HG02970 (cell line): ENCODE results near the gene ARMH4.

ENCODE experiments used
- ATAC-seq: cut with Tn5 transposase; IDR thresholded peaks from one replicate; pipeline ENCODE4 v1.9.1; 2021; ENCODE audit warnings: mild to moderate bottlenecking, moderate library complexity, moderate number of reproducible peaks; ENCODE audit not compliant: unreplicated experiment, low FRiP score

Gene ARMH4

DNA sequence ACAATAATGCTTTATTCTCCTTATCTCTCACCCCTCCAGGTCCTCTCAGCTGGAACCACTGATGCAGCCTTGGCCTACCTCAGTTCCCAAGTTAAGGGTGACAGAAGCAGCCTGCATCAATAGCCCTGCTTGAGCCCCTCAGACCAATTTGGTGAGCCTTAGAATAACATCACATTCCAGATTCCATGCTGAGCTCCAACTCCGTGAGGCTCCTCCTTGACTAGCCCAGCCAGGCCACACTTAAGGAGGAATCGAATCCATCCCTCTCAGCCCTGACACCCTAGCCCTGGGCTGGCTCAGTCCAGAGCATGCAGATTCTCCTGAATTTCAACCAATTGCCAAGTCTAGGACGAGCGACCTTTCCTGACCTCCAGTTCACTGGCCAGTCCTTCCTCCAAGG lies 91.1 kb downstream of the ARMH4 start:
- no peak for ATAC-seq

DNA sequence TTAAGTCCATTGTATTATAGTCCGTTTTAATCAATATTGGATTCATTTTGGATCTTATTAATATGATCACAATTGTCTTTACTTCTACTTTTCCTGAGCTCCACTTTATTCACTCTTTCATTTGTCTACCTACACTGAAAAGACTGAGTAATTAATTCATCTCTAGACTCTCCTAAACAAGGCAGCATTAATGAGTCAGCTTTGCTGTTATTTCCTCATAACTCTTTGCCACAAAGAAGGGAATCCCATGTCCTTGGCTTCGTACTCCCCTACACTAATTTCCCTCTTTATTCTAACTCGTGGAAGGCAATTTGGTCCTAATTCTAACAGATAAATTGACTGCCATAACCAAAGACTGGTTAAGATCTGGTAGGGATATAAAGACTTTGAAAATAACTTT lies 91.9 kb downstream of the ARMH4 start:
- ATAC-seq: no peak

DNA sequence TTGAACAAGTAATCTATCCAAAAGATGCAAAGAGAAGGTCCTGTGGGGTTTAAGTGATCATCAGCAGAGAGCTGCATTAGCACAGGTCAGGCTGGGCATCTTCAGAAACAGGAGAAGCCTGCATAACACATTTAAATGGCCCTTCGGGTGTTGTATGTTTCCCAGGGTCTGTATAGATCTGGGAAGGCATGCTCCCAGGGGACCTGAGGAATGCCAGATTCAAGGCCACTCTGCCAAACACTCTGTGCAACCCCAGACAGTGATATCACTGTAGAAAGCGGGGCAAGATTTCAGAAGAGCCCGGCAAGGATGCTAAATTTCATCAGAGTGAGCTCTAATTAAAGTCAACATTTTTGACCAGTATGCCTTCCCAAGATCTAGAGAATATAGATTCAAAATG lies 92.9 kb downstream of the ARMH4 start:
- no peak for ATAC-seq

DNA sequence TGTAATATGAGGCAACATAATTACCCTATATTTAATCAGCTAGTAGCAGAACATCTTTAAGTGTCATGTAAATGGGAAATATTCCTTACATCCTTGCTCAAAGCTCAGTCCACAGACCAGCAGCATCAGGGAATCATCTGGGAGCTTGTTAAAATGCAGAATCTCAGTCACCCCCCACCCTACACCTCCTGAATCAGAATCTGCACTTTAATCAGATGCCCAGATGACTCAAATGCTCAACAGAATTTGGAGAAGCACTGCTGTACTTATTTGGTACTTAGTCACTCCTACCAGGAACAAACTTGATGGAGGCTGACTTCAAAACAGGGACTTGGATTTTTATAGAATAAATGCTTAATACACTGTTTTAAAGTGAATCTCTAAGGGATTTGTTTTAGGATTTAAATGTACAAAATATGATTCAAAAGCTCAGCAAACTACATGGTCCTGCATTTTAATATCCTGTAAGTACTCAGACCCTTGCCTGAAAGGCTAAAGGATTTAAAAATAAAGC lies 96.5 kb downstream of the ARMH4 start:
- no peak for ATAC-seq

DNA sequence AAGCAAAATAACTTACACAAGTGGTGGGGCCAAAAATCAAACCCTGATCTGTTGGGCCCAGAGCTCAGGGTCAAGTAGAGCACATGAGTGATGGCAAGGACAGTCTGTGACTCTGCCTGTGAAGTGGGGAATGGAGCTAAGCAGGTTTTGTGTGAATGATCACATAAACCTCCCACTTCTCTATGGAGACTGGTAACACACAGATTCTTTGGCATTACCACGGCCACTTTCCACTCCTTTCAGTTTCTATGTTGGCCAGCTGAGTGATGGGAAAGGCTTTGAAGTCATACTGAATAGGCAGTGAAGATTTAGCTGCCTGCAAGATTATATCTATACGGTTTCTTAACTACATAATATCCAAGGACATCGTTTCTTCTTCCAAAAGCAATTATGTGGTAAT lies 97.9 kb downstream of the ARMH4 start:
- ATAC-seq: no peak

DNA sequence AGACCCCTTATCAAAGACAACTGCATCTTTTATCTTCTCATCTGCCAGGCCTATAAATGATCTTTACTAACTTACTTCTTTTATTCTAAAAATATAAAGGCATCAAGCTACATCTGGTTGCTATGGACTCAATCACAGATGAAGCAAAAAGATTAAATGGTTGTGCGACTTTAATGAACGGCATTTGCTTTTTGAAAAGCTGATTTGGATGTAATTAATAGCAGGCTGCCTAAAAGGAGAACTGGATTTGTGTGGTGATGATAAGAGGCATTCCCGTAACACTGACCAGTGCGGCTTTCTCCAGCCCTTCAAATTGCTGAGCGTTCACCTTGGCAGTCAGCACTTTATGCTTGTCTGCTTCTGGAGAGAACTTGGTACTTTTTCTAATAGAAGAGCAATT lies 103.8 kb downstream of the ARMH4 start:
- no peak for ATAC-seq

DNA sequence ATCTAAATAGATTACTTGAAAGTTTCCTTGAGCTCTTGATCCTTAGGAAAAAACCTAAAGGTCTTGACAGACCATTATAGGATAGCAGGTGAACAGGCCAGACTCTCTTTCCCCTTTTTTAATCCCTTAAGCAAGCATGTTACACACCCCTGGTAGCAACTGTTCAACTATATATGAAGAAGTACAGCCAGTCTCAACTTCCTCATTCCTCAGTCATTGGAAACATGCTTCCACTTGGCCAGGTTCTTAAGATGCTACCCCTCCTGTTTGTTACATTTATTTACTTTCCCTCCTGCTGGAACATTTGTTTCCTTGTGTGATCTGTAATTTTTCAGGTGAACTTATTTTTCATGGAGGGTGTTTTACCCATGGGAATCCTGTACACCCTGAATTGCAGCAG lies 124.1 kb downstream of the ARMH4 start:
- ATAC-seq: no peak

DNA sequence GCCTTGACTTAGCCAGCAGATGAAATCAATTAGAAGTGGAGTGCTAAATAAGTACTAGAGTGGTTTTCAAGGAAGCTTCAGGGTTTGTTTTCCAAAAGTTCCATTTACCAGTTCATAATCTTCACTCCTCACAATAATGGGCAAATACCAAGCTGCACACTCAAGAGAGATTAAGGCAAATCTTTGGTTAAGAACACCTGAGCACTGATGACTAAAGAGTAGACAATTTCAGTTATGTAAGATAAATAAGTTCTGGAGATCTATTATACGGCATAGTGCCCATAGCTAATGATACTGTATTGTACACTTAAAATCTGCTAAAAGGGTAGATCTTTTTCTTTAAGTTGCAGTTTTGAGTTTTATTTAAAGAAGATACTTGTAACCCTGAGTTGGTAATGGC lies 125.0 kb downstream of the ARMH4 start:
- no peak for ATAC-seq

DNA sequence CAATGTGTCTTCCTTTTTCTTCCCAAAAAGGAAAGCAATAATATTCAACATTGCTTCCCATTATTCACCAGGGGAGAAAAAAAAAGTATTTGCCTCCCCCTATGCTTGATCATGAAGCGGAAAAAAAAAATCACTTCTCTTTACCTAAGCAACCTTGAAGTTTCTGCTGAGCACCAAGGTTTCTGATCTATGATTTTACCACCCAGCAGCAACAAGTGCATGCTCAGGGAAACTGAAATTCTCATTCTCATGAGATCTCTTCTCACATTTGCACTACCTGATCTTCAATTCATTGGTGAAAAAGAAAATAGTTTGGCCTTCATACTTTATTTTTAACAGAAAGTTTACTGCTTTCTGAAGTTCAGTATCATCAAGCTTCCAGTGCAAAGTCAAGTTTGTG lies 125.8 kb downstream of the ARMH4 start:
- no peak for ATAC-seq

DNA sequence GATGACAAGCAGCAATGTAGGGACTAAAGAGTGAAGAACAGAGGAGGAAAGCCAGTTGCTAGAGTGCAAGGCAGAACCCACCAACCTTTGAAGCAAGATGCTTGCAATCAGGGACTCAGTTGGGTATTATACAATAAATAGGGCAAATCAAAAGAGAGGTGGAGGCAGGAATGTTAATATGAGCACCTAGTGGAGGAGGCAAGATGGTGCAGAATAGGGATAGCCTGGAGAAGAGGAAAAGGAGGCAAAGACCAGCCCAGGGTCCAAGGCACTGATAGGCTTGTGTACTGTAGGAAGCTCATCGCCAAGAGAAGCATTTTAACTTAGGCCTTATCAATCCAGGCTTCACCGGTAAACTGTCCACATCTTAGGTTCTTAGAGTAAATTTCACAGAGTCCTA lies 137.2 kb downstream of the ARMH4 start:
- no peak for ATAC-seq

DNA sequence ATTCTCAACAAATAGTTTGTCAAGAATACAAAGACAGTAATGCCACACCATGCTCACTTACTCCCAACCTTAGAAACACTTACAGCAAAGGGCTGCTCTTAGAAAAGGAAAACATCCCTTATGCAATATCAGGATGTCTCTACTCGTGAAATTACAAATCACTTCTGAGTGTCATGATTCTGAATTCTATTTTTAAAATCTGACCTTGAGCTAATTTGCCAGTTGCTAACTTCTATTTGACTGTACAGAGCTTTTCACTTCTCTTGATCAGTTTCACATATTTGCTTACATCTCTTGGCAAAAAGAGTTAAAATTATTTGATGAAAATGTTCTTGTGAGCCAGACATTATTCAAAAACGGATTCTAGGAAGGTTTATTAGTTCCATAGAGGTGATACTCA lies 149.4 kb downstream of the ARMH4 start:
- no peak for ATAC-seq

DNA sequence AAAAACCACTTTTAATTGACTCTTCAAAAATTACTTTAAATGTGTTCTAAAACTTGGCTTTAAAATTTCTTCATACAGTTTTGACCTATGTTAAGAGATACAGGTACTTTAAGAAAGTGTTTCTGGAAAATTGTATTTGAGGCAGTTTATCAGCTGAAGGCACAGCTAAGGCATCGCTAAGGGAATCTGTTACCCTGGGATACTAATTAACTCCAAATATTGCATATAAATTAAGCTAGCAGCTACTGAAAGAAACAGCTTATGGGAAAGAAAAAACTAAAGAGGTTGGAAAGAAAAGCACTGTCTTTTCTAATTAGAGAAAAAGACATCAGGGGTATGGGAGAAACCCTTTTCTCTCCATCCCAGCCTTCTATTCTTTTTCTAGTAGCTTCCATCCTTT lies 152.0 kb downstream of the ARMH4 start:
- no peak for ATAC-seq

DNA sequence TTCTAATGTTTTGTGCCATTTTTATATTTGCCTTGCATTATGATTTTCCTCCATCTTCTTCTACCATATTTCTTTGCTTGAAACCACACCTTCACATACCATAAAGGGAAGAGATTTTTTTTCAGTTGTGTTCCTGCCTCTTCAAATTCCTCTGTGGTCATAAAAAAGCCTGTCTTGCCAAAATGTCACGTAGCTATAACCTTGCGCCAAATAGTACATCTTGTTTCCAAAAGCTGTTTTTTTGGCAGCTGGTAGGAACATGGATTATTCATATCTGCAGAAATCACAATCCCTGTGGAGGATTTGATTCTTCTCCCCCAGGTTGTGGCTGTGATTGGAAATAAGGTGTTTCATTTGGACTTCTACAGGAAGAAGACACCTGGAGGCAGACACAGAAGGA lies 152.5 kb downstream of the ARMH4 start:
- ATAC-seq: no peak

DNA sequence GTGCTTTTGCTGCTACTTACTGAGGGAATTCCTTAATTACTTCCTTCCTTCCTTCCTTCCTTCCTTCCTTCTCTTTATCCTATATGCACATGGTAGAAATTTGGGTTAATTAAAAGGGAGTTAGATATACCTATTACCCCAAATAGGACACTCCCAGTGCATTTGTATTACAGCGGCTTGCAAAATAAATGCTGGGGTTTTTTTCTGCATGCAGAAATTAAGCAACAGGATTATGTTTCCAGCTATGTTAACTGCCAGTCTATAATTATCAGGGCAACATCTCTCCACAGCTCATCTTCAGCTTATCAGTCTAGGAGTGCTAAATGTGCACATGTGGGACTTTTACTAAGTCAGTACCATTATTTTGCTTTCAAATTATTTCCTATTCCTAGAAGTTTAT lies 153.2 kb downstream of the ARMH4 start:
- ATAC-seq: no peak

DNA sequence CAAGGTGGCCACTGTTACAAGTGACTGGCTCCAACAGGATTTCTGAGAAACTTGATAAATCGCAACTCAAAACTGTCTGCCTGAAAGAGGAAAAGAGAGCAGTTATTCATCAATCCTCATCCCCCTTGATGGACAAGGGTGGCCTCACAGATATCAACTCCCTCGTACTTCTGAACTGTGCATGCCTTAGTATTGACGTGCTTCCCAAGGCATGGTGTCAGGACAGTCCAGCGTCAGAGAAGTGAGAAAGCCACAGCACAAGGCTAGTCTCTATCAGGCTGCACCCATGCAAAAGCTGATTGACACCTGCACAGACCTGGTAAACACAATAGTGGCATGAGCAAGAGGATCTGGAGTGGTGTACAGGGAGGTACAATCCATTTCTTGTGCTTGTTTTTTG lies 160.7 kb downstream of the ARMH4 start:
- ATAC-seq: no peak

DNA sequence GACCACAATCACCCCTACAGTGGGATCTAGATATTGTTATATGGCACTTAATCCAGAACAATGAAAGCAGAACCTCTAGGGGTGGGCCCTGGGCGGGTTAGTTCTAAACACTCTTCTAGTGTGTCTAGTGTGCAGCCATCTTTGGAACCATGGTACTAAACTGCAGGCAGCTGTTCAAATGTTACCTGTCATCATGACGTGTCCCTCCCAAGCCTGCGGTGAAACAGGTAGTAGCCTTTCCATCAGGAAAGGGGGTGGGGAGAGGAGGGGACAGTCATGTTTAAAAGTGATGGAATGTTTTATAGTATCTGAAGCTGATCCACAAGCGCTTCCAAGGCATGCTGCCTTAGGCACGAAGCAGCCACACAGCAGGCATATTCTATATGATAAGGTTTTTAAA lies 163.6 kb downstream of the ARMH4 start:
- ATAC-seq: no peak

DNA sequence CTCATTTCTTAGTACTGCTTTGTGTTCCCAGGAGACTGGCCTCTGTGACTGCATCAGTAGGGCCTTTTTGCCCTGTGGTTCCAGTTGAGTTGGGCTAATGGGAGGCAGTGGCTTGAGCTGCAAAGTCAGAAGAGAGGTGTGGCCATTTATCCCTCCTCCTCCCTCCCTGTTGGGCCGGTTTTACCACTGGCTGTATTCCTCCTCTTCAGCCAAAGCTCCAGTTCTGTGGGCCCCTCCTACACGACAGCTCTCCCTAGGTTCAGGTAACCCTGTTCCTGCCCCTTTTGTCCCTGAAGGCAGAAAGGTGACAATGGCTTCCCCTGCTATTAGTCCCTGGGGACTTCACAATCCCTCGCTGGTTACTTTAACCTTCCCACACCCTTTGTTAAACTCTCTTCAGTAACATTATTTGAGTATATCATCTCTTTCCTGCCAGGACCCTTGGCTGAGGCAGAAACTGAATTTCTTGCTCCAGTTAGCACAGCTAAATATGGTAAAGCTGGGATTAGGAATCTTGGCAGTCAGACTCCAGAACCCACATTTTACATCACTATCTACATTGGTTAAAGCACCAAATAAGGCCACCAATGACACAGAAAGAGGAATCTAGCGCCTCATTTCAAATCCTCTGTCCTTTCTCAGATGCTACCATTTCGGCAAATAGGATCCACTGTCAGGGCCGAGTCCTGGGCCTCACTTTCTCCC lies 164.3 kb downstream of the ARMH4 start:
- no peak for ATAC-seq

DNA sequence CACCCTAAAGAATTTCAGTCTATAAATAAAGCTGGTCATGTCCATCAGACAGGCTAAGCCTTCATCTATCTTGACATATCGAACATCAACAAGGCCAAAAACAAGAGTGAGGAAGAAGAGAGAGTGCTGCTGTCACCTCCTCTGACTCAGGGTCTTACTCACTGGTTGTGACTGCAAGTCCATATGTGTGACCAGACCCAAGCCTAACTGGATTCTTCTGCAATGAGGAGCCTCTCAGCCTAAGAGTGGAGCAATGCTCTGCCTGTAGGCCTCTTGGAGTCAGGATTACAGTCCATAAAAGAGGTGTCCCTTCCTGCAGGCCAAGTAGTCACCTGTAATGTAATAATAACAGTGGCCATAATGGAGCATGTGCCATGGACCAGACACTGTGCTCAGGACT lies 165.0 kb downstream of the ARMH4 start:
- ATAC-seq: no peak

DNA sequence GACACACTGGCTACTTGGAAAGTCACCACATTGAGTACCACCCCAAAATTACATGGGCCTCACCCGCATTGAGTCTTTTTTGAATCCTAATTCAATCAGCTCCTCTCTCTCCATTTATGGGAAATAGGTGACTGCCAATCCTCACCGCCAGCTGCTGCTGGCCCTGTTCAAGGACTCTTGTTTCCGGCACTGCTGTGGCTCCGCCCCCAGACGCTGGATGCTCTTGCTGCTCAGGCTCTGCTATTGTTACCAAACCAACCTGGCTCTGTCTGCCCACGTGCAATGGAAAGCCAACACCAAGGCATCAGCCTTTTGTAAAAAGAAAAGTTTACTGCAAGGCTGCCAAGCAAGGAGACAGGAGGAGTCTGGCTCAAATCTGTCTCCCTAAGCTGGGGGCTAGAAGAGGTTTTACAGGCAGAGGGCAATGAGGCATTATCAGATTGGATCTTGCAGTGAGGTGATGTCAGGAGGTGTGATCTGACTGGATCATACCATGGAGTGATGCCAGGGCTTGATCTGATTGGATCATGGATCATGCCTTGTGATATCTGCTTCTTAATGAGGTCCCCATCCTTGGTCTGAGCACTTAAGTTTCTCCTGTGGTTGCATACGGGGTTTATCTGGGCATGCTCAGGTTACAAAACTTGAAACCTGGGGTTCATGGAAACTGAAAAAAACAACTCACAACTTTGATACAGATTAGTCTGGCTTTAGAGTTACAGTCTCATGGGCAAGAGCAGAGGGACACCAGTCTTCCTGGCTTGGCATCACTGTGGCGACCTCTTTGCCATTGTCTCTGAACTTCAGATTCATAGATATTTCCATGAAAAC lies 169.0 kb downstream of the ARMH4 start:
- no peak for ATAC-seq

DNA sequence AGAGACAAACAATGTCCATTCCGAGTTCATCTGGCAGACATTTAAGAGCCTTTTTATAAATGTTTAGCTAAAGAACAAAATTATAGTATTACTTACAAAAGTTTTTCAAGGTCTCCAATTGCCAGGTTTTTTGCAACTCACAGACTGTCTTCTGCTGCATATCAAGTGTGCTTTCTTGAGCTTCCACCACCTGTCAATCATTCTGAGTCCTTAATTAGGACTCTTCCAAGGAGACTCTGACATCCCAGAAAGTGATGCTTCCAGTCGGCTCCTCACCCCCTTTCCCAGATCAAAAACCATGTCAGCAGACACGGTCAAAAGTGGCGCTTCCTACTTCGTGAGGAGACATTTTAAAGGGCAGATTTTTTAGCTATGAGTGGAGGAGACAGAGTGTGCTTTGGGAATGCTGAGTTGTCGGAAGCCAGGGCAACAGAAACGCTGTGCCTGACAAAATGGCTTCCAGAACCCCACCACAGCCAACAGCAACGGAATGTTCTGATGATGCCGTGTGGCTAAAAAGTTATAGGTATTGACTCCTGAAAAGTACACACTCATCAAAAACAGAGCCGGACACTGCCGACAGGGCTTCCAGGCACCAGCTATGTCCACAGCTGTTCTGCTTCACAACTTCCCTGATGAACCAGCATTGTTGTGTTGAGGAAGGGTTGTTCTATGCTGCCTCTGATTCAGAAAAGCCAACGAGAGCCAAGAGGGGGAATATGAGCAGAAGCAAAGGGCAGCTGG lies 170.0 kb downstream of the ARMH4 start:
- no peak for ATAC-seq

DNA sequence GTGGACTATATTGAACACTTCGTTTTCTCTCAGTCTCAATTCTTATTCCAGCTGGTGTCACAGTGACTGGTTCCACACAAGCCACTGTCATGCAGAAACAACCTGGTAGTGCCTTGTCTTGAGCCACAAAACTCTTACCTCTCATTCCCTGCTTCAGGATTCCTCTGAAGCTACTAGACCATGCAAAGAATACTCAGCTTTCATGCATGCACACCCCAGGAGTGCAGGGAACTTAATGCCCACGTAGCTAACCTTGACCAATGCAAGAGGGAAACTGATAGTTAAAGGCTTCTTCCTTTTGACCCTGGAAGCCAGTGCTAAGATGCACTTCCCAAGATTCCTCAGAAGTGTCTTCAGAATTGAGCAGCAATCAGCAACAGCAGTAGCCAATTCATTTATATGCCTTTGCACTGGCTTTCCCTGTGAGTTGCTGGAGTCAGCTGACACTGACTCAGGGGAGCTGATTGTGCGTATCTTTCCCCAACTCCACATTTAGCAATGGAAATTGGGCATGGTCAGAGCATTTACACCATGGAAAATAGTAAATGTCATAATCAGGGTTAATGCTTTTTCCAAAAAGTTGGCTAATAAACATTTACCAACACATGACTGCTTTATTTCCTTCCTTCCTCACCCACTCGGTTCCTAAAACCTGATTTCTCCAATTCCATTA lies 172.5 kb downstream of the ARMH4 start:
- ATAC-seq: no peak
